ENCODE results near the gene MRPL43. TPM values are rescaled to one million over a fixed set of nuclear protein-coding genes. Genes with fewer than 3 reads are reported as not detected.

Gene MRPL43
- total and polyA plus RNA-seq, 2 experiments from 2014 or later = 83.5 to 145 TPM

- H4K20me1 ChIP-seq (ENCODE audit: insufficient read depth) = no peaks in the 10 kb centered on the region
- H3K36me3 ChIP-seq (ENCODE audit: low read depth) = peaks cover 23% of the 10 kb centered on the region
- no peaks in the 10 kb centered on the region for H3K9me3 ChIP-seq (ENCODE audit: low read depth)
- WGBS, 2 experiments (ENCODE audit: low coverage in 1 of 2, low lambda C conversion rate in 2 of 2, missing lambda C conversion rate in 2 of 2) = 88 to 93% methylated on average over 21 to 23 of the region's 23 CpGs
- peaks cover 58% of the 10 kb centered on the region for H3K79me2 ChIP-seq (ENCODE audit: insufficient read depth)
- in situ Hi-C loops (cut with MboI) = no loop called here
- H3F3A ChIP-seq (ENCODE audit: insufficient read depth) = peaks cover 9% of the 10 kb centered on the region
- no peak overlapping the region for H2AFZ ChIP-seq
- H3K4me1 ChIP-seq (ENCODE audit: insufficient read depth) = peaks cover 12% of the 10 kb centered on the region; the same call in 1 of the 2 replicates
- no peaks in the 10 kb centered on the region for H3K27me3 ChIP-seq (replicated peaks; ENCODE audit: insufficient read depth)
- no peak overlapping the region for H3K4me2 ChIP-seq (ENCODE audit: unreplicated experiment)
- no peak overlapping the region for H3K9ac ChIP-seq
- H3K9me2 ChIP-seq (ENCODE audit: insufficient read depth) = no peaks in the 10 kb centered on the region
- no peak overlapping the region for H3K4me3 ChIP-seq
- no peak overlapping the region for H3K27ac ChIP-seq
- DNase-seq = no peak
- no peak for TF ChIP-seq EZH2phosphoT487 (IDR thresholded peaks at IDR 0.05; ENCODE audit: insufficient read depth, low read depth)
- no peak for TF ChIP-seq EZH2 (IDR thresholded peaks at IDR 0.05; ENCODE audit: insufficient read depth, poor library complexity, severe bottlenecking)
These were observed 18.1 kb upstream of the MRPL43 start for GRCh38 chr10:101005361-101005760.

- Histone ChIP-seq H3K4me3 (no peak overlapping the region), H2AFZ (no peak overlapping the region), H3F3A (ENCODE audit: insufficient read depth) (peaks cover 15% of the 10 kb centered on the region), H3K4me2 (ENCODE audit: unreplicated experiment) (no peak overlapping the region), H3K9ac (no peak overlapping the region), H3K9me2 (ENCODE audit: insufficient read depth) (no peaks in the 10 kb centered on the region), H4K20me1 (ENCODE audit: insufficient read depth) (no peaks in the 10 kb centered on the region), H3K79me2 (ENCODE audit: insufficient read depth) (peaks cover 64% of the 10 kb centered on the region), H3K36me3 (ENCODE audit: low read depth) (peaks cover 23% of the 10 kb centered on the region), H3K9me3 (ENCODE audit: low read depth) (no peaks in the 10 kb centered on the region), H3K27ac (no peak overlapping the region), H3K27me3 (replicated peaks; ENCODE audit: insufficient read depth) (no peaks in the 10 kb centered on the region), H3K4me1 (ENCODE audit: insufficient read depth) (peaks cover 15% of the 10 kb centered on the region)
- DNase-seq = no peak
- WGBS, 2 experiments (ENCODE audit: low coverage in 1 of 2, low lambda C conversion rate in 2 of 2, missing lambda C conversion rate in 2 of 2) = 89 to 92% methylated on average over 18 of the region's 18 CpGs
- TF ChIP-seq EZH2phosphoT487 (IDR thresholded peaks at IDR 0.05; ENCODE audit: insufficient read depth, low read depth) = no peak
- no peak for TF ChIP-seq EZH2 (IDR thresholded peaks at IDR 0.05; ENCODE audit: insufficient read depth, poor library complexity, severe bottlenecking)
- in situ Hi-C loops (cut with MboI) = no loop called here
These were observed 16.4 kb upstream of the MRPL43 start for GRCh38 chr10:101003639-101004206.

GRCh38 chr10:101002456-101002855 lies 15.2 kb upstream of the MRPL43 start:
- H3K36me3 ChIP-seq (ENCODE audit: low read depth) = peaks cover 23% of the 10 kb centered on the region
- H3K4me2 ChIP-seq (ENCODE audit: unreplicated experiment) = no peak overlapping the region
- H3K27ac ChIP-seq = 0 out of 2 replicates have a peak overlapping the region, but pooled peaks have one; percentile 91
- no peak for DNase-seq
- peaks cover 64% of the 10 kb centered on the region for H3K79me2 ChIP-seq (ENCODE audit: insufficient read depth)
- H3K9ac ChIP-seq = peak overlapping the region; percentile 100; the same call in 1 of the 2 replicates
- 92 to 94% methylated on average over 11 of the region's 11 CpGs for WGBS, 2 experiments (ENCODE audit: low coverage in 1 of 2, low lambda C conversion rate in 2 of 2, missing lambda C conversion rate in 2 of 2)
- no peaks in the 10 kb centered on the region for H3K9me2 ChIP-seq (ENCODE audit: insufficient read depth)
- no peaks in the 10 kb centered on the region for H4K20me1 ChIP-seq (ENCODE audit: insufficient read depth)
- H3K27me3 ChIP-seq (replicated peaks; ENCODE audit: insufficient read depth) = no peaks in the 10 kb centered on the region
- H3F3A ChIP-seq (ENCODE audit: insufficient read depth) = peaks cover 19% of the 10 kb centered on the region
- in situ Hi-C loops (cut with MboI) = no loop called here
- H3K4me3 ChIP-seq = no peak overlapping the region
- TF ChIP-seq EZH2 (IDR thresholded peaks at IDR 0.05; ENCODE audit: insufficient read depth, poor library complexity, severe bottlenecking) (no peak), EZH2phosphoT487 (IDR thresholded peaks at IDR 0.05; ENCODE audit: insufficient read depth, low read depth) (no peak)
- H2AFZ ChIP-seq = no peak overlapping the region
- H3K9me3 ChIP-seq (ENCODE audit: low read depth) = no peaks in the 10 kb centered on the region
- peaks cover 18% of the 10 kb centered on the region for H3K4me1 ChIP-seq (ENCODE audit: insufficient read depth)

GRCh38 chr10:101001659-101002035 lies 14.3 kb upstream of the MRPL43 start:
- no peaks in the 10 kb centered on the region for H3K27me3 ChIP-seq (replicated peaks; ENCODE audit: insufficient read depth)
- H3K4me1 ChIP-seq (ENCODE audit: insufficient read depth) = peaks cover 19% of the 10 kb centered on the region
- peaks cover 19% of the 10 kb centered on the region for H3F3A ChIP-seq (ENCODE audit: insufficient read depth)
- H3K9me2 ChIP-seq (ENCODE audit: insufficient read depth) = no peaks in the 10 kb centered on the region
- H3K79me2 ChIP-seq (ENCODE audit: insufficient read depth) = peaks cover 64% of the 10 kb centered on the region
- in situ Hi-C loops (cut with MboI) = no loop called here
- TF ChIP-seq EZH2phosphoT487 (IDR thresholded peaks at IDR 0.05; ENCODE audit: insufficient read depth, low read depth) (no peak), EZH2 (IDR thresholded peaks at IDR 0.05; ENCODE audit: insufficient read depth, poor library complexity, severe bottlenecking) (no peak)
- H3K4me2 ChIP-seq (ENCODE audit: unreplicated experiment) = peak overlapping the region; percentile 71
- H2AFZ ChIP-seq = no peak overlapping the region
- 23 to 34% methylated on average over 5 of the region's 5 CpGs for WGBS, 2 experiments (ENCODE audit: low coverage in 1 of 2, low lambda C conversion rate in 2 of 2, missing lambda C conversion rate in 2 of 2)
- H3K4me3 ChIP-seq = peak overlapping the region; percentile 98
- no peak for DNase-seq
- H4K20me1 ChIP-seq (ENCODE audit: insufficient read depth) = no peaks in the 10 kb centered on the region
- peak overlapping the region; percentile 100 for H3K9ac ChIP-seq
- H3K27ac ChIP-seq = peak overlapping the region; percentile 91
- no peaks in the 10 kb centered on the region for H3K9me3 ChIP-seq (ENCODE audit: low read depth)
- H3K36me3 ChIP-seq (ENCODE audit: low read depth) = peaks cover 18% of the 10 kb centered on the region
